Measurements from ENCODE around the gene MMADHC.

- no peak for TF ChIP-seq CTCF (IDR thresholded peaks at IDR 0.05)
- TF ChIP-seq POLR2A (IDR thresholded peaks at IDR 0.05), result no peak
These were observed 50.4 kb downstream of the MMADHC start for GRCh38 chr2:149537092-149537726.
